Lower leg skin (tissue), 3 donors: ENCODE results near the gene CD300LB.

Source experiments
- CTCF ChIP-seq, 3 donors: fragments of 450-650 bp; IDR thresholded peaks; one replicate each; pipeline ENCODE4 v1.5.1; 2016; ENCODE audit warnings: antibody characterized with exemption in 3 of 3, mild to moderate bottlenecking in 3 of 3, moderate library complexity in 2 of 3
- POLR2A ChIP-seq, 2 donors: fragments of 450-650 bp; IDR thresholded peaks; one replicate each; pipeline ENCODE4 v1.6.1; 2016 to 2017; ENCODE audit warnings: antibody characterized with exemption in 2 of 2, mild to moderate bottlenecking in 1 of 2, moderate library complexity in 1 of 2

- TF ChIP-seq CTCF (IDR thresholded peaks at IDR 0.05), result no peak
- TF ChIP-seq POLR2A (IDR thresholded peaks at IDR 0.05), result no peak
Observed at GRCh38 chr17:74516561-74517328, 14.5 kb downstream of the CD300LB start.
